ENCODE results near the gene PCCA. TPM values are rescaled to one million over a fixed set of nuclear protein-coding genes. Genes with fewer than 3 reads are reported as not detected.

PCCA gene
- total and polyA plus RNA-seq, 2 of the 13 experiments (the other 11 are each of a cell fraction or from before 2014, with no cell fraction given): 15.0 to 32.2 TPM

- TF ChIP-seq DDIT3 (CRISPR knock-in tag; IDR thresholded peaks at IDR 0.05): no peak
- TF ChIP-seq MED13 (CRISPR knock-in tag; IDR thresholded peaks at IDR 0.05): no peak
- TF ChIP-seq ZNF703 (CRISPR knock-in tag; IDR thresholded peaks at IDR 0.05; ENCODE audit: borderline replicate concordance): no peak
- TF ChIP-seq ZNF496 (CRISPR knock-in tag; IDR thresholded peaks at IDR 0.05; ENCODE audit: insufficient replicate concordance): no peak
- TF ChIP-seq ZFAT (CRISPR knock-in tag; conservative IDR thresholded peaks at IDR 0.05): no peak
- TF ChIP-seq ZNF615 (CRISPR knock-in tag; IDR thresholded peaks at IDR 0.05; ENCODE audit: borderline replicate concordance): no peak
- peak; percentile 59; the same call in 1 of the 2 replicates for TF ChIP-seq ZNF331 (CRISPR knock-in tag; IDR thresholded peaks at IDR 0.05)
- no peak for TF ChIP-seq ZFP41 (CRISPR knock-in tag; IDR thresholded peaks at IDR 0.05; ENCODE audit: borderline replicate concordance)
- TF ChIP-seq NCOA5 (CRISPR knock-in tag; IDR thresholded peaks at IDR 0.05): no peak
- TF ChIP-seq ZNF564 (CRISPR knock-in tag; IDR thresholded peaks at IDR 0.05): no peak; the same call in 1 of the 2 replicates
- no peak; the same call in 1 of the 2 replicates for TF ChIP-seq ZNF557 (CRISPR knock-in tag; IDR thresholded peaks at IDR 0.05)
These were observed 455.1 kb downstream of the PCCA start (continued) for GRCh38 chr13:100543872-100544602.

DNA sequence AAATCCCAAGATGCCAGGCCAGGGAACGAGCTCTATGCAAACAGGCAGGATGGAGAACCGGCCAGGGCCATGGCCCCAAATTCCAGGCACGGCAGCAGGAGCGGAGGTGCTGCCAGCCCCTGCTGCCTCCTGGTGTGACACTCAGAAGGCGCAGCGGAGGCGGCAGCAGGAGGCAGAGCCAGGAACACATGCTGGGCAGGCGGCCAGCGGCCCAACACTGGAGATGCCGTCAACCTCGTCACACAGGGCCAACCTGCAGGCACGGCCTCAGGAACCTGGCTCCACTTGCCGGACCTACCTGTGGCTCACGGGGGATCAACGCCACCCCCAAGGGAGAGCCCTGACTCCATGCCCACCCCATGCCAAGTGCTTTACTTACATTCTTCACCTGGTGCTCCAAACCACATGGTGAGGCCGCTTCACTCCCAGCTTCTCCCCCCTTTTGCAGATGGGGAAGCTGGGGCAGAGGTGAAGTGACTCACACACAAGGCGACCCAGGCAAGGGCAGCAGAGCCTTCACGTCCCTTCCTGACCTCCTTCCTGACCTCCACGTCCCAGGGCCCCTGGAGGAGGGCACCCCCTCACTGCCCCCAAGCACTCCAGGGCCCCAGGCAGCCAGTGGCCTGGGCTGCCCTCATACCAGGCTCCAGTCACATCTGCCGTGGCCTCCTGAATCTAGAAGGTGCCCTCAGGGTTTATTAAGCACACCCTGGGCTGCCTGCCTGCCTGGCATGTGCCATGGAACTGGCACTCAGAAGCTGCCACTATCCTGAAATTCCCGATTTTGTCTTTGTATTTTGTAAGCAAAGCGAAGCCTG lies 456.2 kb downstream of the PCCA start:
- no peaks in the 10 kb centered on the region for H3K9me3 ChIP-seq (ENCODE audit: low read length)
- peak overlapping the region; percentile 2 for H3K27ac ChIP-seq (ENCODE audit: extremely low read length, insufficient read depth, low read length)
- H3K27me3 ChIP-seq (ENCODE audit: control insufficient read depth in 1 of 2, insufficient read depth in 2 of 2, low read length in 2 of 2): no peaks in the 10 kb centered on the region
- WGBS (ENCODE audit: low lambda C conversion rate): 93% methylated on average over 9 of the region's 22 CpGs
- no peaks in the 10 kb centered on the region for H3K36me3 ChIP-seq (replicated peaks in 1 of 2; ENCODE audit: control insufficient read depth in 1 of 2, insufficient read depth in 2 of 2, low read length in 2 of 2)
- H4K20me1 ChIP-seq (ENCODE audit: insufficient read depth, low read length): no peaks in the 10 kb centered on the region
- no peak for FAIRE-seq
- peaks cover 50% of the 10 kb centered on the region for H3K4me1 ChIP-seq (ENCODE audit: insufficient read depth, low read length)
- H2AFZ ChIP-seq (ENCODE audit: low read length): no peak overlapping the region
- H3K4me3 ChIP-seq (replicated peaks in 1 of 3; ENCODE audit: insufficient read depth in 1 of 3, low read depth in 2 of 3, low read length in 3 of 3): no peak overlapping the region
- POLR2A ChIA-PET: no interaction called here
- H3K9ac ChIP-seq (ENCODE audit: insufficient read depth, low read depth, low read length): no peak overlapping the region
- CTCF ChIA-PET (ENCODE audit: low intra/inter-chr PET ratio, low total read pairs): no interaction called here
- no peak for DNase-seq (ENCODE audit: low spot score)
- no peaks in the 10 kb centered on the region for H3K79me2 ChIP-seq (ENCODE audit: insufficient read depth, low read length)
- intact Hi-C loops (cut with micrococcal nuclease; ENCODE audit: unreplicated experiment): no loop called here
- BruUV-seq (replicated peaks): no TSS peak
- in situ Hi-C loops (cut with HindIII; ENCODE audit: extremely low pct_ligation_motif_present, low pct_unique_long_range_greater_than_20kb): loop anchor here (25.0 kb wide), 1 partner anchor 883 kb away; no protein-coding TSS in a partner anchor
- peak overlapping the region; percentile 63; the same call in 1 of the 2 replicates for H3K4me2 ChIP-seq (ENCODE audit: low read depth, low read length)
- no peak for ATAC-seq
- no peak for TF ChIP-seq SRY (CRISPR knock-in tag; IDR thresholded peaks at IDR 0.05)
- no peak for TF ChIP-seq ARHGAP35 (CRISPR knock-in tag; IDR thresholded peaks at IDR 0.05; ENCODE audit: borderline replicate concordance)
- no peak for TF ChIP-seq ZNF230 (CRISPR knock-in tag; IDR thresholded peaks at IDR 0.05)
- no peak for TF ChIP-seq EHMT2 (IDR thresholded peaks at IDR 0.05; ENCODE audit: borderline replicate concordance, low read depth, low read length)
- 0 out of 2 replicates have a peak, but pooled peaks have one; percentile 19 for TF ChIP-seq HNRNPL (IDR thresholded peaks at IDR 0.05; ENCODE audit: low read depth, low read length)
- no peak for TF ChIP-seq ZKSCAN8 (CRISPR knock-in tag; IDR thresholded peaks at IDR 0.05; ENCODE audit: borderline replicate concordance)
- no peak for TF ChIP-seq ZNF33B (CRISPR knock-in tag; IDR thresholded peaks at IDR 0.05)
- TF ChIP-seq NR2F1 (CRISPR knock-in tag; IDR thresholded peaks at IDR 0.05): no peak
- no peak for TF ChIP-seq ETV6 (CRISPR knock-in tag; conservative IDR thresholded peaks at IDR 0.05)
- no peak for TF ChIP-seq MYC (CRISPR knock-in tag; IDR thresholded peaks at IDR 0.05; ENCODE audit: borderline replicate concordance)
- TF ChIP-seq ZBTB38 (CRISPR knock-in tag; IDR thresholded peaks at IDR 0.05): 0 out of 2 replicates have a peak, but pooled peaks have one; percentile 9
